Limb (tissue), 2 donors: ENCODE measurements around the gene SNN.

Source experiments
- DNase-seq, 2 donors: peaks; one replicate each; pipeline ENCODE4 v3.0.0-alpha.2; 2016; ENCODE audit errors: extremely low spot score in 2 of 2

Gene SNN

DNA sequence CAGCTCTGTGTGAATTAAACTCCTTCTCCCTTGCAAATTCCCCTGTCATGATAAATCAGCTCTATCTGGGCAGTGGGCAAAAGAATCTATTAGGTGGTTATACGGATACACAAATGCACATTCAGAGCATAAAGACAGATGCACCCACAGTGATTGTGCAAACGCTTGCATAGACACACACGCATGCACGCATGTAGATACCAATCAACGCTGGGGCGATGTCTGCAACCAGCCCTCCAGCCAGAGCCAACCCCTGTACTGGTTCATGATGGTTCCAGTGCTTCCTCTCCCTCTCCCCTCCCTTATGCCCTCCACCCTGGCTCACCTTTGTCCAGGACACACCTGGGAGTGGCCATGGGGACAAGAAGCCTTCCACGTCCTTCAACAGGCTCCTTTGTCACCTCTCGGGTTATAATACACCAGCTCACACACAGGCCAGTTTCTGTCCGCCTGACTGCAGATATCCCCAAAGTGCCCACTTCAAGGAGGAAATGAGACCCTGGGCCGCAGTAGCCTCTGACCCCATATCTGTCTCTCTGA, 33.1 kb upstream of the SNN start:
- DNase-seq = no peak

DNA sequence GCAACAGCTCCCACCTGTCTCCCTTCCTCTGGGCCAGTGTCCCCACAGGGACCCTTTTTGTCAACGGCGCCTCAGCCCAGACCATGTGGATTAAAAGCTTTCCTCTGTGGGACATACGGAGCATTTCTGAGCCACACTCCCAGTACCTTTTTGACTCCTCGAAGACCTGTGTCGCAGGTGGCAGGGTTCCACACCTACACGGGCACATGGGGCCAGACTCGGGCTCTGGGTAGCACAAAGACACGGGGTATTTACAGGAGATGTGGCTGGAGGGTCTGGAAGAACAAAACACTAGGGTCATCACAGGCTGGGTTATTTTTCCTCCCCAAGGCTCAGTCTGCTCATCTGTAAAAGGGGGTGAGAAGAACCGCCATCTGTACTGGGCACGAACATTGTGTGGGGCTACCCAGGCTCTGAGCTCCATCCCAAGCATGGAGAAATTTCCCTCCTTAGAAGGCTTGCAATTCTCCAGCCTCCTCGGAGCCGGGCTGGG, 32.5 kb upstream of the SNN start:
- DNase-seq = no peak

DNA sequence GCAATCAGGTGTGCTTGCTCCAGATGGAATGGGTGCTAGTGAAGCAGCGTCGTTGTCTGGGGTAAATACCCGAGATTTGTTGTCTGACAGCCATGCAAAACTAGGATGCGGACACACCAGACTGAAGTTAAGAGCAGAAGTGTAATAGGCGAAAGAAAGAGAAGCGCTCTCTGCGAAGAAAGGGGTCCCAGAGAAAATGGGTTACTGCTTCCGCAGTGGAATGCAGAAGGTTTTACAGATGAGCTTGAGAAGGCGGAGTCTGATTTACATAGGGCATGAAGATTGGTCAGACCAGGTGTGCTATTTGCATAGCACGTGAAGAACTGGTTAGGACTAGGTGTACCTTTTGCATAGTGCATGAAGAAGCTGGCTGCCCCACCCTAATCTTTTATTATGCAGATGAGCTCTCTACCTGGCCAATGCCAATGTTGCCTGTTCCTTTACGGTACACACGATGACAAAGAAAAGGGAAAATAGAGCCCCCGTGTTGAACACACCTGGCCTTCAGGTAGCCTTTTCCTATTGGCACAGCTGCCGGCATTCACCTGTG, 32.0 kb upstream of the SNN start:
- no peak for DNase-seq

DNA sequence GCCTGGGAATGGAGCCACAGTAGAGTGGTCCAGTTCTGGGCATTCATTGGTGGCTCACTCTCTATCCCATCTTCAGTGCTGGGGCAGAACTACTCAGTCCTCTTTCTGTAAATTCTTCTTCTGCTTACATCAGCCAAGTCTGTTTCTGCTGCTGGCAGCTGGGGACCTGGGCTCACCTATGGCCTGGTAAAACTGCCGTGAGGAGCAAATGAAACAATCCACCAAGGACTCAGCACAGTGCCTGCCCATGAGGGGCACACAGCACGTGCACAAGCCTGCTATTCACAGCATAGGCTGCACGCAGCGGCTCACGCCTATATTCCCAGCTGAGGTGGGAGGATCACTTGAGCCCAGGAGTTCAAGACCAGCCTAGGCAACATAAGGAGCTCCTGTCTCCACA, 30.9 kb upstream of the SNN start:
- no peak for DNase-seq

DNA sequence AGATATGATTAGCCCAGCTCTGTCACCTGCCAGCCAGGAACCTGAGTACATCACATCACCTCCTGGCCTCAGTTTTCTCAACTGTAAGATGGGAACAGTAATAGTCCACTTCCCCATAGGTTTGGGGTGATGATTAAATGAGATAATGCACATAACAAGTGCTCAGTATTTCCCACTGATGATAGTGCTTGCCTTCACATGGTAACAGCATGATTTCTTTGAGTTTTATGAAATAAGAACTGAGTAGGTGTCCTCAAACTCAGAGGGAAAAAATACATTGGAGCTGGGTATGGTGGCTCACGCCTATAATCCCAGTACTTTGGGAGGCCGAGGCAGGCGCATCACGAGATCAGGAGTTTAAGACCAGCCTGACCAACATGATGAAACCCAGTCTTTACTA, 30.1 kb upstream of the SNN start:
- DNase-seq = no peak

DNA sequence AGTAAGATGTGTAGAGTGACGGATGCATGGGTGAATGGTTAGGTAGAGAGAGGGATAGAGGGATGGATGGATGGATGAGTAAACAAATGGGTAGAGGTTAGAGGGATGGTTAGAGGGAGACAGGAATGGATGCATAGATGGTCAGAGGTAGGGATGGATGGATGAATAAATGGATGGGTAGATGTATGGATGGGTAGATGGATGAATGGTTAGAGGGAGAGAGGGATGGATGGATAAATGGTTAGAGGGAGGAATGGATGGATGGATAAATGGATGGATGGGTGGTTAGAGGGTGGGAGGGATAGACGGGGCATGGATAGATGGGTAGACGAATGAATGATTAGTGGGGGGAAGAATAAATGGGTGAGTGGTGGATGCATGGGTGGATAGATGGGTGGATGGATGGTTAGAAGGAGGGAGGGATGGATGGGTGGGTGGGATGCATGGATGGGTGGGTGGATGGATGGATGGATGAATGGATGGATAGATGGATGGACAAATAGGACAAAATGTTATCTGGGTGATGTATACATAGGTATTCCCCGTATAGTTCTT, 29.2 kb upstream of the SNN start:
- no peak for DNase-seq

DNA sequence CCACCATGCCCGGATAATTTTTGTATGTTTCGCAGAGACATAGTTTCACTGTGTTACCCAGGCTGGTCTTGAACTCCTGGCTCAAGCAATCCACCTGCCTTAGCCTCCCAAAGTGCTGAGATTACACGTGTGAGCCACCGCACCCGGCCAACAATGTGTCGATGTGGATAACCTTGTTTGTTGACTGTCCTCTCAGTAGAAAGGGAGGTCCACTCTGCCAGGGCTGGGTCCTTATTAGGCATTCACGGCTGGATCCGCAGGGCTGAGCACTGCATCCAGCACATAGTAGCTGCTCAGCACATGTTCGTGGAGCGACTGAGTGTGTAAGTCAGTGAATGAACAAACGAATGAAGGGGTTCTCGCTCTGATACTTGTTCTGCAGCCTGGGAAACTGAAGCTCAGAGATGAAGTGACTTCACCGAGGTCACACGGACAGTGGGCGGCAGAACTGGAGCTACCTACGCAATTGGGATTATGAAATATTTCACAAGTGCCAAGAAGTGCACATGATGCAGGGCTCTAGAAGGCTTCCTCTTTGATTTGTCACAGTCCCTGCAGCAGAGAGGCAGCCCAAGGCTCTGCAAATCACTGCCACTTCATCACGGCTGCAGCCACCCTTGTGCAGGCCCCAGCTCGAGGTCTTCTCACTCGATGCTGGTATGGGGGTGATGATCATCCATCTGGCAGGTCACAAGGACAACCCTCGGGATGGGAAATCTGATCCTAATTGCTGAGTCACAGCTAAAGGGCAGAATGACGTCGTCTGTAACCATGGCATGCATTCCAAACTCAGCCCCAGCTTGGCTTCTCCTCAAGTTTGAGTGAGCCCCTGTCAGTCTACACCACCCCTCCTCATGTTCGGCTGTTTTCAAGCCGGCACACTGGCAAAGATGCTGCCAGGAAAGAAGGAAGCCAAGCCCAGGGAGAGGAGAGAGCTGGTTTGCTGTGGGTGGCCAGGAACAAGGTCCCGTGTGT, 28.0 kb upstream of the SNN start:
- DNase-seq = peak; percentile 72 to 80

DNA sequence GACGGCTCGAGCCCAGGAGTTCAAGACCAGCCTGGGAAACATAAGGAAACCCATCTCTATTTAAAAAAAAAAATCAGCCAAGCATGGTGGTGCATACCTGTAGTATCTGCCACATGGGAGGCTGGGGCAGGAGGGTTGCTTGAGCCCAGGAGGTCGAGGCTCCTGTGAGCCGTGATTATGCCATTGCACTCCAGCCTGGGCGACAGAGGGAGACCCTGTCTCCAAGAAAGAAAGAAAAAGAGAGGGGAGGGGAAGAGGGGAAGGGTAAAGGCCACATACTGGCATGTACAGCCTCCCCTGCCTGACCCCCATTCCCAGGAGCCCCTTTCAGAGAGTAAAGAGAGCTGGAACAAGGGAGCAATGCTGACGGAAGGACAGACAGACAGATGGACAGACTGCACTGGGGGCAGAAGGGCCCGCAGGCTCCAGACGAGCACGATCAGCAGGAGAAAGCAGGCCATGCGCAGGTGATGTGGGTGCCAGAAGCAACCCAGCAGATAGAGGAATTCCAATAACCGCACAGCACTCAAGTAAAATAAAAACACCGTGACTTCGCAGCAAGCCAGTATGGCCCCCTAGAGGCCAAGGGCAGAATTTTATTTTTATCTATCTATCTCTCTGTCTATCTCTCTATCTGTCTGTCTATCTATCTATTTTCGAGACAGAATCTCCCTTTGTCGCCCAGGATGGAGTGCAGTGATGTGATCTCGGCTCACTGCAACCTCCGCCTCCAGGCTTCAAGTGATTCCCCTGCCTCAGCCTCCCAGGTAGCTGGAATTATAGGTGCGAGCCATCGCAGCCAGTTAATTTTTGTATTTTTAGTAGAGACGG, 27.1 kb upstream of the SNN start:
- DNase-seq = peak; percentile 43 to 67

DNA sequence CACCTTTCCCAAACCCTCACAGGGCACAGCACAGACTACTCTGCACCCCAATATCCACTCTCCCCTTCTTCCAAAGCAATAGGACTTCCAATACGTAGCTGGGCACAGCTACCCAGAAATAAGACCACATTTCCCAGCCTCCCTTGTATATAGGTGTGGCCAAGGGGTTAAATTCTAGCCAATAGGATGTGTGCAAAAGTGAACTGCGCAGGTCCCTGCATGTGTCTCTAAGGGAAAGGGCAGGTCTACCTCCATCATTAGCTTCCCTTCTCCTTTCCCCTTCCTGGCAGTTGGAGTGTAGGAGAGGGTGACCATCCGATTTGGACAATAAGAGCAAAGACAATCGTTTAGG, 25.5 kb upstream of the SNN start:
- no peak for DNase-seq

DNA sequence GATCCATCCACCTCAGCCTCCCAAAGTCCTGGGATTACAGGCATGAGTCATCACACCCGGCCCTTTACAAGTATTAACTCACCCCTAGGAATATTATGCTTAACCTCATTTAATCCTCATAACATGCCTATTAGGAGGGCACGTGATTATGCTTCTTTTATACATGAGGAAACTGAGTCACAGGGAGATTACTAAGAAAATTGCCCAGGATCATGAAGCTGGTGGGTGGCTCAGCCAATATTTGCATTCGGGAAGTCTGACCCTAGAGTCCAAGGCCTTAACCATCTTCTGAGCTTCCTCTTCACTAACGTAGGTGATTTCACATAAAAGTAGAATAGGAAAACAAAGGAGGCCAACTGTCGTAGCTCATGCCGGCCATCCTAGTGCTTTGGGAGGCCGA, 19.0 kb upstream of the SNN start:
- DNase-seq = no peak

DNA sequence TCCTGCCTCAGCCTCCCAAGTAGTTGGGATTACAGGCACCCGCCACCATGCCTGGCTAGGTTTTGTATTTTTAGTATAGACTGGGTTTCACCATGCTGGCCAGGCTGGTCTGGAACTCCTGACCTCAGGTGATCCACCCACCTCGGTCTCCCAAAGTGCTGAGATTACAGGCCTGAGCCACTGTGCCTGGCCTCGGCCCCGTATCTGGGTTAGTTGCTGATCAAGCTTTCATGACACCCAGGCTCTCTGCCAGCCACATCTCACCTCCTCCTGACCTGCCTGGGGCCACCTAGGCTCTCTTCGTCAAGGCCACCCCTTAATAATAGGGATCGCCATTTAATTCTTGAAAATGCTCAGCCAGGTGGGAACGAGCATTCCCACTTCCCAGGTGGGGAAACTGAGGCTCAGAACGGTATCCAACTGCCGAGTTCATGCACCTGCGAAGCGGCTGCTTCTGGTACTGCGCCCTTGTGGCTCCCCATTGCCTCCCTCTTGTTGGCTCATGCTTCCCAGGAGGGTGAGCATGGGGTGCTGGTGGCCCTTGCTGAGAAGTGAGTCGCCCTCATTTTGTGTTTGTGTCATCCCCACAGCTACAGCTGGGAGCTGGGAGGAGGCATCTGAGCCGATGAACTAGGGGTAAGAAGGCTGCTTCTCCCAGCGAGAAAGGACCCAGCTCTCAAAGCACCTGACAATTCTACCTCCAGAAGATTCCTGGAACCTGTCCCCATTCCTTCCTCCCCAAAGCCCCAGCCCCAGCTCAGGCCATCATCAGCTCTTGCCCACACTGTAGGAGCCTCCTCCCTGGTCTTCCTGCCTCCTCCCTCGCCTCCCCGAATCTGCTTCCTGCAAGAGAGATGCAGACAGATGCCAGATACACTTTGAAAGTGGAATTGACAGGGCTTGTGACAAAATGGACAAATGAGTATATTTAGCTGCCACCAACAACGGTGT, 17.3 kb upstream of the SNN start:
- no peak for DNase-seq

DNA sequence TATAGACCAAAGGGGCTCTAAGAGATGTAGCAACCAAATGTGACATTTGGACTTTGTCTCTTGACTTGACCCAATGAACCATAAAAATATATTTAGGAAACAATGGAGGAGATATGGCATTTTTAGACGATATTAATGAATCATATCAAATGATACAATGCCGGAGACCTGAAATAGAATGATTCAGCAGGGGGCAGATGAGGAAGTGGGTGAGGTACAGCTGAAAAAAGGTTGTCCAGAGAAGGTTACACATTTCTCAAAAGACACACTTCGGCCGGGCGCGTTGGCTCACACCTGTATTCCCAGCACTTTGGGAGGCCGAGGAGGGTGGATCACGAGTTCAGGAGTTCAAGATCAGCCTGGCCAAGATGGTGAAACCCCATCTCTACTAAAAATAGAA, 16.5 kb upstream of the SNN start:
- DNase-seq = no peak

DNA sequence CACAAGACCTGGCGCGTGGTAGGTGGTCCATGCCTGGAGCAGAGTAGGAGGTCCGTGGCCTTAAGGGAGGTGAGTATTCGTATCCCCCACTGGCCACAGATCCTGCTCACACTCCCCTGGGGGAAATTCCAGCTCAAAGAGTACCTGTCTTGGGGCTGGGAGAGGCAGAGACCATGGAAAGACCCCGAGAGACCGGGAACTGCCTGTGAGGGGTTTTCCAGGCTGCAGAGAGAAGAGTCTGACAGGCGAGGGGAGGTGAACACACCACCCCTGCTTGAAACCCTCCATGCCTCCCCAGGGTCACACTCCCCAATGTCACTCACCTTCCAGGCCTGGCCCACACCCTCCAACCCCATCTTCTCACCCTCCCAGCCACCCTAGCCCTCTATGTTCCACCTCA, 12.6 kb upstream of the SNN start:
- no peak for DNase-seq

DNA sequence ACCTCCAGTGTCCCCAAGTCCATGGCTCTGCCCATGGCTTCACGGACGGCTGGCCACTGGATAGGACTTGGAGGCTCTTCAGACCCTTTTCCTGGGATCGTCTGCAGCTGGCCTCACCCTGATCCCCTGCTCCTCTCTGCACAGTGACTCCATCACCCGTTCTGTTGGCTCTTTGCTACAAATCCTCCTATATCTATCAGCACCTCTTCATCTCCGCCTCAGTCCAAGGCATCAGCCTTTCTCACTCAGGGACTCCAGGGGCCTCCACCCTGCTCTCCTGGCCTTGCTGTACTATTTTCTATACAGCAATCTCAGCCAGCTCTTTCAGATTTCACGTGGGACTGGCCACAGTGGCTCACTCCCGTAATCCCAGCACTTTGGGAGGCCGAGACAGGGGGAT, 10.7 kb upstream of the SNN start:
- DNase-seq = no peak

DNA sequence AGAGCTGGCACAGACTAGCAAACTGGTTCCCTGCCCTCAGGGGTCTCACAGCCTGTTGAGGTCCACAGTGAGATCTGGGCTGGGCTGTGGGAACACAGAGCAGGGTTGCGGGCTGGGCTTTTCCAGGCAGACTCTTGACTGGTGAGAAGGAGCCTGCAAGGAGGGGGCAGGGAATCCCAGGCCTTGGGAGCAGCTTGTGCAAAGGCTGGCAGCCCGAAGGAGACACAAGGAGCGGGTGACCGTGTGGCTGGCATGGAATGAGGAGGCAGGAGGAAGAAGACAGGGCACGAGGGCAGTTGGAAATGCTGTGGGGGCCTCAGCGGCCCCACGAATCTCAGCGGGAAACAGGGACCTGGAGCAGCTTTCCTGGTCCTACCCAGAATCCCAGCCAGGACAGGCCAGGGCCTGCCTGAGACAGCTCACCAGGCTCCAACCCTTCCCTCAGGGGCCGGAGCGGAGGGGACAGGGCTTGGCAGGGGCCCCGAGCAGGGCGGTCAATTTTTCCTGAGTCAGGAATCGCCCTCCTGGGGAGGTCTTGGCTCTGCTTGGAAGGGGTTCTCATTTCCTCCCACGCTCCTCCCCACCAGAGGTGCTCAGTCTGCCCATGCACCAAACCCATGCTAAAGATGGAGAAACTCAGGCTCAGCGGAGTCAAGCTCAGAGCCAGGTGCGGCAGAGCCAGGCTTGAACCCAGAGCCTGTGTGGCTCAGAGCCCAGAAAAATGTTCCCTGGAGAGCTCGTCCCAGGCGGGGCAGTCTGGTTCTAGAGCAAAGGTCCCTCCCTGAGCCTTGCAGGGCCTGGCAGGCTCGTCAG, 9.2 kb upstream of the SNN start:
- DNase-seq = no peak

DNA sequence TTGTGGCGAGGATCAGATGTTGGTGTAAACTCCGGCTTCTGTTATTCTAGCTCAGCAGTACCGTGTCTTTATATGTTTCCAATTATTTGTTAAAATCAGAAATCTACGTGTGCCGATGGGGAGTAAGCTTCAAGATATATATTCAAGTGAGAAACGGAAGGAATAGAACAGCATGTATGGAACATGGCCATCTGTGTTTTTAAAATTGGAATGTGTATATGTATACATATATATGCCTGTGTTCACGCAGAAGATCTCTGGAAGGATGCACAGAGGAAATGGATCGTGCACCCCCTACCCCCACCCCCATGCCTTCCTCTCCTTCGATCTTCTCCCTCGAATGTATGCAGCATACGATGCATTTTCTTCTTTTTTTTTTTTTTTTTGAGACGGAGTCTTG, 7.7 kb upstream of the SNN start:
- DNase-seq = no peak

DNA sequence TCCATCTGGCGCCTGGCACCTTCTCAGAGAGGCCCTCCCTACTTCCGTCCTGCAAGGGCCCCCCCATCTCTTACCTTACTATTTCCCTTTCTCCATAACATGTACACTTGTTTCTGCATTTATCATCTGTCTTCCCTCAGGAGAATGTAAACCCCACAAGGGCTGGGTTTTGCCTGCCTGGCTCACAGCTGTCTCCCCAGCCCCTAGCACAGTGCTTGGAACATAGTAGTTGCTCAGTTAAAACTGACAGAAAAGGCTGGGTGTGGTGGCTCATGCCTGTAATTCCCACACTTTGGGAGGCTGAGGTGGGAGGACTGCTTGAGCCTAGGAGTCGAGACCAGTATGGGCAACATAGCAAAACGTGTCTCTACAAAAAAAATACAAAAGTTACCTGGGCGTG, 5.7 kb upstream of the SNN start:
- DNase-seq = no peak

DNA sequence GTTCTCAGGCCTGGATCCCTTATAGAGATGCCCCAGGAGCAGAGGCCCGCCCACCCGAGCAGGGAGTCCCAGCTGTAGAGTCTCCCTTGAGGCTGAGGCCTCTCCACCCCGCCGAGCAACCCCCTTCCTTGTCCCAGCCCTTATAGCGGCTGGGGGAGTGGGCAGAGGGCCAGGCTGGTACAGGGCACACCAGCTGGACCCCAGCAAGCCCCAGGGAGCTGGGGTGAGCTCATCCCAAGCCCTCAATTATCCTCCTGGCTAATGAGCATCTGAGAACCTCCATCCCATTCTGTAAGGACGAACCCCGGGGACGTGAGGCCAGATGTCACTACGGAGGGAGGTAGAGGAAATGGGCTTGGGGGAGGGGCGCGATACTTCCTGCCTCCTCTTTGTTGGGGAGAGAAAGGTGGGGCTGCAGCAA, 3.2 kb upstream of the SNN start:
- DNase-seq = no peak
